GM12878 (cell line): ENCODE measurements around the gene YARS1.

Source experiments
- CHD2 ChIP-seq: IDR thresholded peaks from 2 replicates; pipeline ENCODE4 v1.6.1; 2011; ENCODE audit warnings: low read depth, low read length, improper control_type of control experiment, borderline replicate concordance
- HDAC6 ChIP-seq: fragments of 200-600 bp; sonication (generic); IDR thresholded peaks from one replicate; pipeline ENCODE4 v1.8.0; 2017; ENCODE audit warnings: antibody characterized with exemption; ENCODE audit not compliant: unreplicated experiment
- POLR2A ChIP-seq: IDR thresholded peaks from 2 replicates; pipeline ENCODE4 v1.6.1; 2011; ENCODE audit warnings: low read depth, mild to moderate bottlenecking, low read length
- POLR2AphosphoS2 ChIP-seq: IDR thresholded peaks from 2 replicates; pipeline ENCODE4 v1.6.1; 2011; ENCODE audit warnings: low read depth, mild to moderate bottlenecking, low read length, improper control_type of control experiment, moderate library complexity
- RCOR1 ChIP-seq: conservative IDR thresholded peaks from 2 replicates; pipeline ENCODE4 v1.6.1; 2012; ENCODE audit warnings: low read depth, low read length, improper control_type of control experiment
- SMC3 ChIP-seq: IDR thresholded peaks from 2 replicates; pipeline ENCODE4 v1.6.1; 2011; ENCODE audit warnings: low read length, improper control_type of control experiment, borderline replicate concordance
- SUZ12 ChIP-seq: fragments of 200-600 bp; sonication (generic); IDR thresholded peaks from one replicate; pipeline ENCODE4 v1.6.1; 2018; ENCODE audit warnings: antibody characterized with exemption, mild to moderate bottlenecking; ENCODE audit not compliant: unreplicated experiment
- TARDBP ChIP-seq: IDR thresholded peaks from 2 replicates; pipeline ENCODE4 v1.6.1; 2016; ENCODE audit warnings: borderline replicate concordance
- ZNF24 ChIP-seq: fragments of 450-650 bp; IDR thresholded peaks from 2 replicates; pipeline ENCODE4 v1.6.1; 2017; ENCODE audit warnings: antibody characterized with exemption, mild to moderate bottlenecking
- TF ChIP-seq, protein P1 (sequence below), 3 experiments: IDR thresholded peaks in 2 of 3; conservative IDR thresholded peaks in 1 of 3; 2 replicates each; pipeline ENCODE4 v1.5.1; 2011; ENCODE audit warnings: low read depth in 3 of 3, low read length in 3 of 3, mild to moderate bottlenecking in 3 of 3, control low read depth in 2 of 3, moderate library complexity in 2 of 3, inconsistent platforms in 1 of 3, mixed read lengths in 1 of 3; ENCODE audit not compliant: control insufficient read depth in 2 of 3, insufficient read depth in 1 of 3; ENCODE audit errors: extremely low read depth in 1 of 3
- TF ChIP-seq, protein P2 (sequence below): fragments of 450-650 bp; IDR thresholded peaks from 2 replicates; pipeline ENCODE4 v1.6.1; 2014; ENCODE audit warnings: mild to moderate bottlenecking
- TF ChIP-seq, protein P3 (sequence below): fragments of 450-650 bp; IDR thresholded peaks from 2 replicates; pipeline ENCODE4 v1.6.1; 2016; ENCODE audit warnings: mild to moderate bottlenecking, moderate library complexity, borderline replicate concordance

DNA sequence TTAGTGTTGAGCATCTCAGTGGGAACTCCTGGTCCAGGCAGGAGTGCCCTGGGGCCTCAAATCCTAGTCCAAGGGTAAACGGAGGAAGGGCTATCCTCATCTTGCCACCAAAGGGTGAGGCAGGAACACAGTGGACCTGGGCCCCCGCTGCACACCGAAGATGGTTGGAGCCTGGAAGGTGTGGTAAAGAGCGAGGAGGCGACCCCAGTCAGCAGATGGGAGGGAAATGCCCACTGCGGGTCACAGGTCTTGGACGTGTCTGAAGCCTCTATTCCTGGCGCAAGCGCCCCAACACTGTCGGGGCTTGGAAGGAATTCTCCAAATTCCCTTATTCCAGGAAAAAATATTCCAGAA is 76.1 kb downstream of the YARS1 start:
- TF ChIP-seq, protein P1, sequence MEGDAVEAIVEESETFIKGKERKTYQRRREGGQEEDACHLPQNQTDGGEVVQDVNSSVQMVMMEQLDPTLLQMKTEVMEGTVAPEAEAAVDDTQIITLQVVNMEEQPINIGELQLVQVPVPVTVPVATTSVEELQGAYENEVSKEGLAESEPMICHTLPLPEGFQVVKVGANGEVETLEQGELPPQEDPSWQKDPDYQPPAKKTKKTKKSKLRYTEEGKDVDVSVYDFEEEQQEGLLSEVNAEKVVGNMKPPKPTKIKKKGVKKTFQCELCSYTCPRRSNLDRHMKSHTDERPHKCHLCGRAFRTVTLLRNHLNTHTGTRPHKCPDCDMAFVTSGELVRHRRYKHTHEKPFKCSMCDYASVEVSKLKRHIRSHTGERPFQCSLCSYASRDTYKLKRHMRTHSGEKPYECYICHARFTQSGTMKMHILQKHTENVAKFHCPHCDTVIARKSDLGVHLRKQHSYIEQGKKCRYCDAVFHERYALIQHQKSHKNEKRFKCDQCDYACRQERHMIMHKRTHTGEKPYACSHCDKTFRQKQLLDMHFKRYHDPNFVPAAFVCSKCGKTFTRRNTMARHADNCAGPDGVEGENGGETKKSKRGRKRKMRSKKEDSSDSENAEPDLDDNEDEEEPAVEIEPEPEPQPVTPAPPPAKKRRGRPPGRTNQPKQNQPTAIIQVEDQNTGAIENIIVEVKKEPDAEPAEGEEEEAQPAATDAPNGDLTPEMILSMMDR (IDR thresholded peaks at IDR 0.05 in 2 of 3, conservative IDR thresholded peaks at IDR 0.05 in 1 of 3; ENCODE audit: control insufficient read depth in 2 of 3, extremely low read depth in 1 of 3, insufficient read depth in 1 of 3, low read depth in 3 of 3, low read length in 3 of 3), result no peak
- TF ChIP-seq RCOR1, result no peak
- TF ChIP-seq TARDBP, result no peak
- no peak for TF ChIP-seq CHD2
- TF ChIP-seq POLR2A, result no peak
- no peak for TF ChIP-seq SUZ12
- no peak for TF ChIP-seq HDAC6
- no peak for TF ChIP-seq SMC3
- TF ChIP-seq, protein P2, sequence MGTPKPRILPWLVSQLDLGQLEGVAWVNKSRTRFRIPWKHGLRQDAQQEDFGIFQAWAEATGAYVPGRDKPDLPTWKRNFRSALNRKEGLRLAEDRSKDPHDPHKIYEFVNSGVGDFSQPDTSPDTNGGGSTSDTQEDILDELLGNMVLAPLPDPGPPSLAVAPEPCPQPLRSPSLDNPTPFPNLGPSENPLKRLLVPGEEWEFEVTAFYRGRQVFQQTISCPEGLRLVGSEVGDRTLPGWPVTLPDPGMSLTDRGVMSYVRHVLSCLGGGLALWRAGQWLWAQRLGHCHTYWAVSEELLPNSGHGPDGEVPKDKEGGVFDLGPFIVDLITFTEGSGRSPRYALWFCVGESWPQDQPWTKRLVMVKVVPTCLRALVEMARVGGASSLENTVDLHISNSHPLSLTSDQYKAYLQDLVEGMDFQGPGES, result no peak
- TF ChIP-seq, protein P3, sequence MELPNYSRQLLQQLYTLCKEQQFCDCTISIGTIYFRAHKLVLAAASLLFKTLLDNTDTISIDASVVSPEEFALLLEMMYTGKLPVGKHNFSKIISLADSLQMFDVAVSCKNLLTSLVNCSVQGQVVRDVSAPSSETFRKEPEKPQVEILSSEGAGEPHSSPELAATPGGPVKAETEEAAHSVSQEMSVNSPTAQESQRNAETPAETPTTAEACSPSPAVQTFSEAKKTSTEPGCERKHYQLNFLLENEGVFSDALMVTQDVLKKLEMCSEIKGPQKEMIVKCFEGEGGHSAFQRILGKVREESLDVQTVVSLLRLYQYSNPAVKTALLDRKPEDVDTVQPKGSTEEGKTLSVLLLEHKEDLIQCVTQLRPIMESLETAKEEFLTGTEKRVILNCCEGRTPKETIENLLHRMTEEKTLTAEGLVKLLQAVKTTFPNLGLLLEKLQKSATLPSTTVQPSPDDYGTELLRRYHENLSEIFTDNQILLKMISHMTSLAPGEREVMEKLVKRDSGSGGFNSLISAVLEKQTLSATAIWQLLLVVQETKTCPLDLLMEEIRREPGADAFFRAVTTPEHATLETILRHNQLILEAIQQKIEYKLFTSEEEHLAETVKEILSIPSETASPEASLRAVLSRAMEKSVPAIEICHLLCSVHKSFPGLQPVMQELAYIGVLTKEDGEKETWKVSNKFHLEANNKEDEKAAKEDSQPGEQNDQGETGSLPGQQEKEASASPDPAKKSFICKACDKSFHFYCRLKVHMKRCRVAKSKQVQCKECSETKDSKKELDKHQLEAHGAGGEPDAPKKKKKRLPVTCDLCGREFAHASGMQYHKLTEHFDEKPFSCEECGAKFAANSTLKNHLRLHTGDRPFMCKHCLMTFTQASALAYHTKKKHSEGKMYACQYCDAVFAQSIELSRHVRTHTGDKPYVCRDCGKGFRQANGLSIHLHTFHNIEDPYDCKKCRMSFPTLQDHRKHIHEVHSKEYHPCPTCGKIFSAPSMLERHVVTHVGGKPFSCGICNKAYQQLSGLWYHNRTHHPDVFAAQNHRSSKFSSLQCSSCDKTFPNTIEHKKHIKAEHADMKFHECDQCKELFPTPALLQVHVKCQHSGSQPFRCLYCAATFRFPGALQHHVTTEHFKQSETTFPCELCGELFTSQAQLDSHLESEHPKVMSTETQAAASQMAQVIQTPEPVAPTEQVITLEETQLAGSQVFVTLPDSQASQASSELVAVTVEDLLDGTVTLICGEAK, result no peak
- no peak for TF ChIP-seq ZNF24
- TF ChIP-seq POLR2AphosphoS2, result no peak
